Pancreas (tissue), 10 donors: ENCODE results near the gene ACTMAP. TPM values are rescaled to one million over a fixed set of nuclear protein-coding genes. Genes with fewer than 3 reads are reported as not detected.
A peak's percentile ranks its signal among the peaks of the same experiment; 100 is the strongest.

ENCODE experiments used
- ATAC-seq, 4 donors: fragments of 200-7000 bp; cut with Tn5 transposase; one replicate each; pipeline versions ENCODE4 v1.8.0 to v1.9.1; 2020; ENCODE audit warnings: mild to moderate bottlenecking in 4 of 4, moderate library complexity in 4 of 4
- DNase-seq, 6 donors: peaks; one replicate each; pipeline ENCODE4 v3.0.0-alpha.2; 2020
- FAIRE-seq: peaks from 2 replicates; lab custom pipeline; 2012; peaks lifted over from hg19 to GRCh38; lab: Jason Lieb, UNC
- H3K27ac ChIP-seq, 4 donors: fragments of 200-600 bp; sonication (generic); 1 replicate in 3 of 4; 2 replicates in 1 of 4; pipeline versions ENCODE4 v1.5.0 to v1.8.0; 2020
- H3K27me3 ChIP-seq, 4 donors: fragments of 200-600 bp; one replicate each; pipeline ENCODE4 v1.8.0; 2021
- H3K36me3 ChIP-seq, 3 donors: fragments of 200-600 bp; sonication (generic) in 1 of 3; one replicate each; pipeline versions ENCODE4 v1.5.0 to v1.8.0; 2020 to 2021
- H3K4me1 ChIP-seq, 3 donors: fragments of 200-600 bp; one replicate each; pipeline ENCODE4 v1.8.0; 2021
- H3K4me3 ChIP-seq, 4 donors: fragments of 200-600 bp; sonication (generic) in 2 of 4; one replicate each; pipeline versions ENCODE4 v1.5.0 to v1.8.0; 2020 to 2021
- H3K9me3 ChIP-seq, 4 donors: fragments of 200-600 bp; one replicate each; pipeline ENCODE4 v1.8.0; 2021
- WGBS, 2 donors: extraction: QIAGEN DNeasy Blood & Tissue Kit; methylation state at CpG; one replicate each; pipeline ENCODE4 v1.1.7; 2013; 5-methylcytosine and 5-hydroxymethylcytosine counted together
- intact Hi-C, 3 donors: fragments of 100-400 bp; cut with DNase I; formaldehyde crosslinking; loops; one replicate each; pipeline versions ENCODE4 v1.11.1 to v1.14.2; 2022
- polyA plus RNA-seq, 2 donors: library from polyadenylated mRNA; stranded (reverse); fragments of 200-250 nt; gene quantifications; one replicate each; pipeline ENCODE4 v1.2.3, GENCODE V29; 2013
- total RNA-seq, 6 donors: library from RNA; stranded (reverse); fragmentation: NEBNext Ultra II Directional in 4 of 6; extraction: Animal tissue kit (Norgen Biotek cat#: 25700) in 4 of 6; gene quantifications; one replicate each; pipeline versions ENCODE4 v1.2.1 to v1.2.4, GENCODE V29; 2021 to 2023
- TF ChIP-seq, protein P1 (sequence below), 4 donors: fragments of 200-600 bp; sonication (generic) in 3 of 4; IDR thresholded peaks; one replicate each; pipeline versions ENCODE4 v1.5.0 to v1.8.0; 2021; ENCODE audit warnings: antibody characterized with exemption in 4 of 4
- donor health status: healthy with polysubstance abuse.
- donor health status: DM: no; HTN: no; CAD: no; lungs with moderate emphysema.
- donor health status: DM: no; HTN: no; CAD: no.
- donor health status: control.
- donor health status: control.
- donor health status: Bipolar disorder and iron deficiency.
- donor health status: DM: yes; HTN: yes; CAD: no.
- donor health status: DM: no; HTN: no; CAD: no.
- donor health status: DM: no; HTN: no; CAD: no.
- donor health status: DM: yes; HTN: yes; CAD: no.

ACTMAP gene
- total and polyA plus RNA-seq, 8 donors, result 3.2 to 10.1 (median 4.5) TPM

DNA sequence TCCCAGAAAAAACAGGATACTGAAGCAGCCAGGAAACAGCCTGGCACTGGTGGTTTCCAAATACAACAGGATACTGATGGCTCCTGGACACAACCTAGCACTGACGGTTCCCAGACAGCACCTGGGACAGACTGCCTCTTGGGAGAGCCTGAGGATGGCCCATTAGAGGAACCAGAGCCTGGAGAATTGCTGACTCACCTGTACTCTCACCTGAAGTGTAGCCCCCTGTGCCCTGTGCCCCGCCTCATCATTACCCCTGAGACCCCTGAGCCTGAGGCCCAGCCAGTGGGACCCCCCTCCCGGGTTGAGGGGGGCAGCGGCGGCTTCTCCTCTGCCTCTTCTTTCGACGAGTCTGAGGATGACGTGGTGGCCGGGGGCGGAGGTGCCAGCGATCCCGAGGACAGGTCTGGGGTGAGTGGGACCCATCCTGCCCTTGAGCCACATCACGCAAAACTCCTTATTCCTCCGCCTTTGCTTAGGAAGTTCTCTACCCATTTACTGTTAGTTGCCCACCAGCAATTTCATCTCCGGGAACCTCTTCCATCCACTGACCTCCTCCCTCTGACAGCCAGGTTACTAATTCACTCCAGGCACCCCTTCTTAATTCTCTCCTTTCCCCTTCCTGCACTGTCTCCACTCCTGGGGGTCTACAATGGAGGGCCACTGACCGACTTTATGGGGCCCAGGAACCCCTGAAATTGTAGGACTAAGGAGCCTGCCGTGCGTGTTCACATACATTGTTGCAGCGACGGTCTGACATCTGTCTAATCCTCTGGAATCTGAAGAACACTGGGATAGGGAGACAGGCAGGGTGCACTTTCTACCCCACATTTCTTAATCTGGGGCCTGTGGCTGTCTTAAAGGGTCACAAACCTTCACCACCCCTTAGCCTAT is 32.1 kb downstream of the ACTMAP start:
- 8 to 16% methylated on average over 20 of the region's 20 CpGs for WGBS, 2 donors
- no peaks in the 10 kb centered on the region for H3K27me3 ChIP-seq
- H3K4me1 ChIP-seq, result peaks cover 21 to 26% (median 22%) of the 10 kb centered on the region in 3 donors
- peak overlapping the region; percentile 62 to 86 (median 69) for H3K4me3 ChIP-seq
- no peaks in the 10 kb centered on the region for H3K9me3 ChIP-seq
- peak overlapping the region; percentile 92 to 97 (median 94) for H3K27ac ChIP-seq
- intact Hi-C loops, result no loop called here
- peak; percentile 38 to 84 (median 62) for DNase-seq
- no peaks in the 10 kb centered on the region for H3K36me3 ChIP-seq
- TF ChIP-seq, protein P1, sequence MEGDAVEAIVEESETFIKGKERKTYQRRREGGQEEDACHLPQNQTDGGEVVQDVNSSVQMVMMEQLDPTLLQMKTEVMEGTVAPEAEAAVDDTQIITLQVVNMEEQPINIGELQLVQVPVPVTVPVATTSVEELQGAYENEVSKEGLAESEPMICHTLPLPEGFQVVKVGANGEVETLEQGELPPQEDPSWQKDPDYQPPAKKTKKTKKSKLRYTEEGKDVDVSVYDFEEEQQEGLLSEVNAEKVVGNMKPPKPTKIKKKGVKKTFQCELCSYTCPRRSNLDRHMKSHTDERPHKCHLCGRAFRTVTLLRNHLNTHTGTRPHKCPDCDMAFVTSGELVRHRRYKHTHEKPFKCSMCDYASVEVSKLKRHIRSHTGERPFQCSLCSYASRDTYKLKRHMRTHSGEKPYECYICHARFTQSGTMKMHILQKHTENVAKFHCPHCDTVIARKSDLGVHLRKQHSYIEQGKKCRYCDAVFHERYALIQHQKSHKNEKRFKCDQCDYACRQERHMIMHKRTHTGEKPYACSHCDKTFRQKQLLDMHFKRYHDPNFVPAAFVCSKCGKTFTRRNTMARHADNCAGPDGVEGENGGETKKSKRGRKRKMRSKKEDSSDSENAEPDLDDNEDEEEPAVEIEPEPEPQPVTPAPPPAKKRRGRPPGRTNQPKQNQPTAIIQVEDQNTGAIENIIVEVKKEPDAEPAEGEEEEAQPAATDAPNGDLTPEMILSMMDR (IDR thresholded peaks at IDR 0.05), result no peak
- no peak for ATAC-seq
- no peak for FAIRE-seq

DNA sequence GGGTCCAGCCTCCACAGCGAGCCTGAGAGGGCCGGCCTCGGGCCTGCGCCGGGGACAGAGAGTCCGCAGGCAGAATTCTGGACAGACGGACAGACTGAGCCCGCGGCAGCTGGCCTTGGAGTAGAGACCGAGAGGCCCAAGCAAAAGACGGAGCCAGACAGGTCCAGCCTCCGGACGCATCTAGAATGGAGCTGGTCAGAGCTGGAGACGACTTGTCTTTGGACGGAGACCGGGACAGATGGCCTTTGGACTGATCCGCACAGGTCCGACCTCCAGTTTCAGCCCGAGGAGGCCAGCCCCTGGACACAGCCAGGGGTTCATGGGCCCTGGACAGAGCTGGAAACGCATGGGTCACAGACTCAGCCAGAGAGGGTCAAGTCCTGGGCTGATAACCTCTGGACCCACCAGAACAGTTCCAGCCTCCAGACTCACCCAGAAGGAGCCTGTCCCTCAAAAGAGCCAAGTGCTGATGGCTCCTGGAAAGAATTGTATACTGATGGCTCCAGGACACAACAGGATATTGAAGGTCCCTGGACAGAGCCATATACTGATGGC is 32.9 kb downstream of the ACTMAP start:
- TF ChIP-seq, protein P1 (IDR thresholded peaks at IDR 0.05), result no peak
- peak overlapping the region; percentile 62 to 86 (median 69) for H3K4me3 ChIP-seq
- 0% methylated on average over 20 of the region's 20 CpGs for WGBS, 2 donors
- intact Hi-C loops, result no loop called here
- FAIRE-seq (no peak), DNase-seq (peak in 2 of 6 donors; percentile 48 to 85), ATAC-seq (no peak)
- H3K27ac ChIP-seq, result peak overlapping the region; percentile 92 to 97 (median 94)
- peaks cover 21 to 26% (median 22%) of the 10 kb centered on the region in 3 donors for H3K4me1 ChIP-seq
- H3K27me3 ChIP-seq, result no peaks in the 10 kb centered on the region
- H3K36me3 ChIP-seq, result no peaks in the 10 kb centered on the region
- no peaks in the 10 kb centered on the region for H3K9me3 ChIP-seq

DNA sequence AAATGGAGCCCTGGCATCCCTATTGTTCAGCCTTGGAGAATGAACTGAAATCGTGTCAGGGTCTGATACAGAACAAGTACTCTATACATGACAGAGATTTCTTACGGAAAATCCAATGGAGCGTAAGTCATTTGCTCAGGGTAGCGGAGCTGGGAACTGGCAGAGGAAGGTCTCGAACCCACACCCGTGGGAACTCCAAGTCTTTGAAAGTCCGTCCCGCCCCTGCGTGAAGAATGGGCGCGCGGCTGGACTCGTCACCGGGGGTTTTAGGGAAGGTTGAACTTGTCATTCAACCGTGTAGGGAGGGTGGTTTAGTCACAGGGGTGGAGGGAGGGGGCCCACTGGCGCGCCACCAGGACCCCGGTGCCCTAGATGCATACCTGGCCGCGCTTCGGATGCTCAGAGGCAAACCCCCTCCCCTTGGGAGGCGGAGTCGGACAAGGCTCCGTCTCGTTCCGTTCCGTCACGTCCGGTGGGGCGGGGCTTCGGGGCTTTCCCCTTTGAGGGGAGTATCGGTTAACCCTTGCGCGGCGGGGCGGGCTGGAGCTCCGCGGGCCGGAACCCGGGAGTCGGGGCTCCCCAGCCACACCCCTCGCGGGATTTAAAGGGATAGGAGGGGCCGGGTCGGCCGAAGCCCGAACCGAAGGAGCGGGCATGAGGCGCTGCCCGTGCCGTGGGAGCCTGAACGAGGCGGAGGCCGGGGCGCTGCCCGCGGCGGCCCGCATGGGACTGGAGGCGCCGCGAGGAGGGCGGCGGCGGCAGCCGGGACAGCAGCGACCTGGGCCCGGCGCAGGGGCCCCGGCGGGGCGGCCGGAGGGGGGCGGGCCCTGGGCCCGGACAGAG is 33.6 kb downstream of the ACTMAP start, which contains the start of the genes COQ8B and ITPKC:
COQ8B (minus strand) TSS at position 405 of the 843 bp plus-strand sequence. CDS start 2,254 bp downstream, outside the sequence.
ITPKC (plus strand) TSS at position 631 of the 843 bp plus-strand sequence; CDS start at position 655, 24 bp downstream.
- ATAC-seq, result peak; percentile 74 to 81 (median 77)
- peak; percentile 99 to 100 (median 100) for DNase-seq
- intact Hi-C loops, result no loop called here
- no peak for FAIRE-seq
- peaks cover 21 to 22% (median 21%) of the 10 kb centered on the region in 3 donors for H3K4me1 ChIP-seq
- 1% methylated on average over 61 to 76 of the region's 76 CpGs for WGBS, 2 donors
- H3K27me3 ChIP-seq, result no peaks in the 10 kb centered on the region
- H3K36me3 ChIP-seq, result no peaks in the 10 kb centered on the region
- TF ChIP-seq, protein P1 (IDR thresholded peaks at IDR 0.05), result no peak
- H3K9me3 ChIP-seq, result no peaks in the 10 kb centered on the region
- peak within 1 kb of the TSS; percentile 62 to 86 (median 69) for H3K4me3 ChIP-seq
- H3K27ac ChIP-seq, result peak within 1 kb of the TSS; percentile 92 to 97 (median 94)

DNA sequence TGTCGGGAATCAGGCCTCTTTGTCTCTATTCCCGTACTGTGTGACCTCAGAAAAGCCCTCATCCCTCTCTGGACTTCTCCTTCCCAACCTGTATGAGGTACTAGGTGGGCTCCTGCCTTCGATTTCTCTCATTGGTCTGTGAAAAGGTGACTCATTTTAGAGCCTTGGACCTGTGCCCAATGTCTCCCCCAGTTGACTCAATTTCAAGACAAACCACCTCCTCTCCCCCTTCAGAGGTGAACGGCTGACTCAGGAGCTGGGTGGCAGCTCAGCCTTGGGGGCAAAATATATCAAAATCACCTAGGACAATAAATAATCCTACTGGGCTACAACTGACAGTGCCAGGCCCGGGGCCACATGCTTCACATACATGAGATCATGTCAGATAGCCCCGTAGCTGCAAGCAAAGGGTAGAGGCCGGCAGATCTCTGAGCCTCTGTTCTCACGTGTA is 34.2 kb downstream of the ACTMAP start:
- H3K27ac ChIP-seq, result peak overlapping the region; percentile 92 to 97 (median 94)
- 2 to 3% methylated on average over 8 of the region's 8 CpGs for WGBS, 2 donors
- H3K9me3 ChIP-seq, result no peaks in the 10 kb centered on the region
- DNase-seq, result peak in 3 of 6 donors; percentile 46 to 61 (median 52)
- H3K36me3 ChIP-seq, result no peaks in the 10 kb centered on the region
- intact Hi-C loops, result no loop called here
- TF ChIP-seq, protein P1 (IDR thresholded peaks at IDR 0.05), result no peak
- no peaks in the 10 kb centered on the region for H3K27me3 ChIP-seq
- peak overlapping the region; percentile 62 to 86 (median 69) for H3K4me3 ChIP-seq
- peaks cover 15 to 21% (median 21%) of the 10 kb centered on the region in 3 donors for H3K4me1 ChIP-seq
- ATAC-seq, result no peak
- FAIRE-seq, result no peak
